ACHN (cell line): ENCODE measurements around the gene HGS.

Source experiments
- DNase-seq: peaks from one replicate; pipeline ENCODE4 v3.0.0-alpha.2; 2015
- in situ Hi-C: cut with HindIII; loops from 2 replicates; pipeline ENCODE4 v1.10.0; 2017; ENCODE audit warnings: low sequenced_read_pairs, low pct_ligation_motif_present, low pct_unique_long_range_greater_than_20kb

Gene HGS

DNA sequence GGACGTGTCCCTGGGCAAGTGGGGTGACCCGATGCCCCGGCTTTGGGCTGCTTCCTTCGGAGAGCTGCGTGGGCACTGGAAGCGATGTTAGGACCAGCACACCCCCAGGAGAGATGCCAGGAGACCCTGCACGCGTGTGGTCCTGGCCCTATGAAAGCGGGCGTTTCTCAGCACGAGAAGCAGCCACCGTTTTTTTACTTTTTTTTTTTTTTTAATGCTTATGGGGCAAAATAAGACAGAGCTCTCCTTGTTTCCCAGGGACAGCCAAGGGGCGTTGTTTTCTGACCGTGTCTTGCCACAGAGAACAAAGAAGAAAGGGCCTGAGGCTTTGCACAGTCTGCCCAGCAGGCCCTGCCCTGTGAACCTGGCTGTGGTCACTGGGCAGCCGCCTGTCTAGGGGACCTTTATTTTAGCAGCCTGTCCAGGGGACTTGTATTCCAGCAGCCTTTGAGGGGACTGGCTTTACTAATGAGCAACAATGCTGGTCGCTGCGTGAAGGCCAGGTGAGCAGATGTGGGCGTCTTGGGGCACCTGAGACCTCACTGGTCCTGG, 29.3 kb downstream of the HGS start:
- no peak for DNase-seq
- in situ Hi-C loops = no loop called here

DNA sequence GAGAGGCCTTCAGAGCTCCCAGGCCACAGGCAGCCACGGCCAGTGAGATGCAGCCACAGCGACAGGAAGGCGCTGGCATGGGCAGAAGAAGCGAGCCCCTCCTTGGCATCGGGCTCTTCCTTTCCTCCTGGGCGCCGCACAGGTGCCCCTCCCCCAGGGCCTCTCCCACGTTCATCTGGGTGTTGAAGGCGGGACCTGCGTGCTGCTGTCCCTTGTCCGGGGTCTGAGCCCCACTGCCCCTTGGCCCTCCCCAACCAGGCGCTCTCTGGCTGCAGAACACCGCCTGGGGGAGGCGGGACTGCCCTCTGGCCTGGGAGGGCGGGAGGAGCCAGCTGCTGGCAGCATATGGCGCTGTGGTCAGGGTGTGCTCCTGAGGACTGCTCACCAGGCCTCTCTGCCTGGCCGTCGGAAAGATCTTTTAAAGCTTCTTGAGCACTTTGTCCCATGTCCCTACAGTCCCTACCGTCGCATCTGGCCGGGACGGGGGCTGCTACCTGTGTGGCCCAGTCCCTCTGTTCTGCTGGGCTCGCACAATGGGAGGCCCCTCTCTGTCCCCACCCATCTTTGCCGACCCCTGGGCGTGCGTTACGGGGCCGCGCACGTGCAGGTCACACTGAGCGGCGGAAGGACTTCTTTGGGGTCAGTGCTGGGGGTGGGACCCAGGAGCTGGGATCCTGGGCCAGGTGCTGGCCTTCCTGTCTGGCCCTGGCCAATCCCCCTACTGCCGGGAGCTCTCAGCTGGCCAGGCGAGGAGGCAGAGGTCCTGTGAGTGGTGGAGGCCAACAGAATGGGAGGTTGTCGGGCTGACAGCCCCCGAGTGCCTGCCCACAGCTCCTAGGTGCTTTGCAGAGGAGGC, 30.0 kb downstream of the HGS start:
- no peak for DNase-seq
- in situ Hi-C loops = no loop called here

- DNase-seq = no peak
- in situ Hi-C loops = no loop called here
Observed at GRCh38 chr17:81714412-81715106, 30.7 kb downstream of the HGS start.

DNA sequence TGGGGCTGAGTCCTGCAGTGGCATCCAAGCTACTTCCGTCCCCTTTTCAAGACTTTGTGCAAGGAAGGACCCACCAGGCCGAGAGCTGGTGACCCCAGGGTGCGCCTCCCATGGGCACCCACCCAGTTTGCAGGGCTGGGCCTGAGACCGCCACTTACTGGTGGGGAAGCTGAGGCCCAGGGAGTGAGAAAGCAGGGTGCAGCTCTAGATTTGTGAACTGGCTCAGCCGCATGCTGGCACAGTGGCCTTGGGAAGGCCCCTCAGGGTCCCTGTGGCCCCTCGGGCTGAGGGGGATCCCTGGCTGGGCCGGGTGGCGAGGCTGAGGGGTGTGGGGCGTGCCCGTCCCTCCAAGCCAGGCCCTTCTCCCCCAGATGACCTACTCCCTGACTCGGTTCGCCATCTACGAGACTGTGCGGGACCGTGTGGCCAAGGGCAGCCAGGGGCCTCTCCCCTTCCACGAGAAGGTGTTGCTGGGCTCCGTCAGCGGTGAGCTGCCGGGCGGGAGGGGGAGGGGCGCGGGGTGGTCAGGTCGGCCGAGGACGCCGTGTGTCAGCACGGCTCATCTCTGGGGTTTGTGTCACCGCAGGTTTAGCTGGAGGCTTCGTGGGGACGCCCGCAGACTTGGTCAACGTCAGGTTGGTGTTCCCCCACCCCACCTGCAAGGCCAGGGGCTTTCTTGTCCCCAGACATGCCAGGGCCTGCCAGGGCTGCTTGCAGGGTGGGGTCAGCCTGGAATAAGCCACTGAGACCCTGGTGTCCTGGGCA, 31.5 kb downstream of the HGS start:
- in situ Hi-C loops = no loop called here
- no peak for DNase-seq

DNA sequence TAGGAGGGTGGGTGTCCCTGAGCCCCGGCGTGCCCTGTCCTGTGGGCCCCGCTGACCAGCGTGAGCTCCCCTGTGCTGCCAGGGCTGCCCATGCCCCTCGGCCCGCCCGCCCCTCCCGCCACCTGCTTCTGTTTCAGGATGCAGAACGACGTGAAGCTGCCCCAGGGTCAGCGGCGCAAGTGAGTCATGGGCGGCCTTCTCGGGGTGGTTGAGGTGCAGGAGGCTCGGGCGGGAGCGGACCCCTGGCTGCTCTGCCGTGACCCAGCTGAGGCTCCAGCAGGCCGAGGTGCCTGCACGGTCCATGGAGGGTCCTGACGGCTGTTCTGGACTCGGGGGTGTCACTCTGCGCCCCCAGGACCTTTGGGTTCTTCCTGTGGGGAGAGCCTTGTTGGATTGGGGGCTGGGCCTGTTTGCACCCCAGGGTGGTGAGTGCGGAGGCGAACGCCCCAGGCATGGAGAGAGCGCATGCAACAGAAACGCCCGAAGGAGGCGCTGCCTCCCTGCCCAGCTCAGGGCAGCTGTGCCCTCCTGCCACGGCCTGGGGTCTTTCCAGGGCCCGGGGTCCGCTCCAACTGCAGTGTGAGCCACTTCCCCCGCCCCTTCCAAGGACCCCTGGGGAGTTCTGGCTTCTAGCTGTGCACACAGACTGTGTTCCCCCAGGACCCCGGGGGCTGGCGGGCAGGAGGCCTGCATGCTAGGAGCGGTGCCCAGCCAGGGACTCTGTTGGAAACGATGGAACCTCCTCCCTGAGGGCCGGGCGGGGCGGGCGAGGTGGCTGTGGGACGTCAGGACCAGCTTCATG, 32.3 kb downstream of the HGS start:
- DNase-seq = no peak
- in situ Hi-C loops = no loop called here

- in situ Hi-C loops = no loop called here
Observed at GRCh38 chr17:81716674-81716996, 32.8 kb downstream of the HGS start.

DNA sequence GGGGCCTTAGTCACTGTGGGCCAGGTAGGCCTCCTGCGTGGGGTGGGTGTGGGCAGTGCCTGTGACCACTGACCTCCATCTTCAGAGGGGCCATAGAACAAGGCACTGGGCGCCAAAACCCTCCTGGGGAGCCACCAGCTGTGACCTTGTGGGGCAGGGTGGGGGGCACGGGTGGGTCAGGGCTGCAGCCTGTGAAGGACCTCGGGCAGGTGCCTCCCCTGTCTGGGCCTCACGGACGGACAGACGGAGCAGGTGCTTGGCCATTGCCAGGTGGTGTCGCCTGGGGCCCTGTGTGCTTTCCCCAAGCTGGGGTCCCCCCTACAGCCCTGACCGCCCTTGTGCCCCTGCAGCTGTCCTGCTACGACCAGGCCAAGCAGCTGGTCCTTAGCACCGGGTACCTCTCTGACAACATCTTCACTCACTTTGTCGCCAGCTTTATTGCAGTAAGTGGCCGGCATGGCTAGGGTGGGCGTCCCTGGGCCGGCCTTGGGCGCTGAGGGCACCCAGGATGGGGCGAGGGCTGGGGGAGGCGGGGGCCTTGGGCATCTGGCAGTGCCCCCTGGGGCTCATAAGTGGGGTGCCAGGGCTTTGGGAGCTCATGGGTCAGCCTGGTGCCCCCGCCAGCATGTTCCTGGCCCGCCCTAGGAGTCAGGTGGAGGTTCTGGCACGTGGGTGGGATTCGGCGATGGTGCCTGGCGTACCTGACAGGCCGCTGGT, 33.4 kb downstream of the HGS start:
- in situ Hi-C loops = no loop called here
- no peak for DNase-seq

More at GRCh38 chr17:81716674-81716996, 32.8 kb downstream of the HGS start:
- DNase-seq = no peak

- DNase-seq = no peak
- in situ Hi-C loops = no loop called here
Observed at GRCh38 chr17:81717766-81718089, 33.9 kb downstream of the HGS start.

GRCh38 chr17:81719410-81720266, 35.8 kb downstream of the HGS start:
- no peak for DNase-seq
- in situ Hi-C loops = no loop called here

DNA sequence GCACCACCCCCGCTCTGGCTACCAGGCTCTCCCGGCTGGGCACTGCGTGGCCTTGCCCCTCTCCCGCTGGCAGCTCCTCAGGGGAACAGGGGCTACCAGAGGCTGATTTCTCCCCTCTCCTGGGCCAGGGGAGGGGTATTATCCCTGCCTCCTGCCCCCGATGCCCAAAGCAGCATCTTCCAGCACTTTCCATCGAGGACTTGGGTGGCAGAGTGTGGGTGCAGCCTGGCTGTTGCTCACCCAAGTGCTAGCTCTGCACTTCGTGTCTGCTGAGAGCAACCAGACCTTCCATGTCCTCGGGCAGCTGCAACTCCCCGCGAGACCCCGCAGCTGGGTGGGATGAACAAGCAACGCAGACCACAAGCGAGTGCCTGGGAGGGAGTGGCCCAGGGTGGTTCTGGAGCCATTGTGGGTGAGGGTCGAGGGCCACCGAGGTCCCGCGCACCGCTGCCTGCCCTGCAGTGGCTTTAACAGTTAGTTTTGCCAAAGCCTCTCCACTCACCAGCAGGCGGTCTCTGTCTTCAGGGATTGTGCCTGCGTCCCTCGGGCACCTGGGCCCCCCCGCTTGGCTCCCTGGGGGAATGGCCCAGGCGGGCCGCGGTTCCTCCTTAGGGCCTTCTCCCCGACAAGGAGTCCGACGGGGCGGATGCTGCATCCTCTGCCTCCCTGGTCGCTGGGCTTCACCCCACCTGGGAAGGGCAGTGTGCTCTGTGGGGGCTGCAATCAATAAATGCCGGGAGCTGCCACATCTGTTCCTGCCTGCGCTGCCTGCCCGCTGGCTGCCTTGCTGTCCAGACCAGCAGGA, 36.7 kb downstream of the HGS start:
- in situ Hi-C loops = no loop called here
- DNase-seq = no peak

GRCh38 chr17:81722184-81723120, 38.6 kb downstream of the HGS start:
- peak; percentile 72 for DNase-seq
- in situ Hi-C loops = no loop called here

GRCh38 chr17:81723651-81724209, 39.9 kb downstream of the HGS start:
- in situ Hi-C loops = no loop called here
- DNase-seq = no peak

DNA sequence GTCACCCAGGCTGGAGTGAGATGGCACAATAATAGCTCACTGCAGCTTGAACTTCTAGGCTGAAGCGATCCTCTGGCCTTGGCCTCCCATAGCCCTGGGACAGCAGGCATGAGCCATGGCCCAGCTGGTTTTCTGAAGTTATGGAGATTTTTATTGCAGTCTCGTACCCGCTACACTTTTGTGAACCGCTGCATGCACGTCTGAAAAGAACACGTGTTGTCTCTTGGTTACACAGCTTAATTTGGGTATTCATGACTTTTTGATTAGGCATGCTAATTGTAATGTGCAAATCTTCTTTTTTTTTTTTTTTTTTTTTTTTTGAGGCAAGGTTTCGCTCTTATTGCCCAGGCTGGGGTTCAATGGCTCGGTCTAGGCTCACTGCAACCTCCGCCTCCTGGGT, 41.6 kb downstream of the HGS start:
- in situ Hi-C loops = no loop called here
- no peak for DNase-seq

DNA sequence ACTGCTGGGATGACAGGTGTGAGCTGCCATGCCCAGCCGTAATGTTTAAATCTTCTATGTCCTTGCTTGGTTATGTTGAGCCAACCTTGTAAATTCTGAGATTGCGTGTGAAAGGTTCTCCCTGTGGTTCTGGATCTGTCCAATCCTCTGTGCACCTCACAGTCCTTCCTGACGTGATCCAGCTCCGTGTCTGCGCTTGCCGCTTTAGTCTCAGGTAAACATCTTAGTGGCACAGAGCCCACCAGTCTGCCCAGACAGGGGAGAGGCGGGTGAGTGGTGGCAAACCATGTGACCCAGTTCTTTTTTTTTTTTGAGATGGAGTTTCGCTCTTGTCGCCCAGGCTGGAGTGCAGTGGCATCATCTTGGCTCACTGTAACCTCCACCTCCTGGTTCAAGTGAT, 42.2 kb downstream of the HGS start:
- DNase-seq = no peak
- in situ Hi-C loops = no loop called here

DNA sequence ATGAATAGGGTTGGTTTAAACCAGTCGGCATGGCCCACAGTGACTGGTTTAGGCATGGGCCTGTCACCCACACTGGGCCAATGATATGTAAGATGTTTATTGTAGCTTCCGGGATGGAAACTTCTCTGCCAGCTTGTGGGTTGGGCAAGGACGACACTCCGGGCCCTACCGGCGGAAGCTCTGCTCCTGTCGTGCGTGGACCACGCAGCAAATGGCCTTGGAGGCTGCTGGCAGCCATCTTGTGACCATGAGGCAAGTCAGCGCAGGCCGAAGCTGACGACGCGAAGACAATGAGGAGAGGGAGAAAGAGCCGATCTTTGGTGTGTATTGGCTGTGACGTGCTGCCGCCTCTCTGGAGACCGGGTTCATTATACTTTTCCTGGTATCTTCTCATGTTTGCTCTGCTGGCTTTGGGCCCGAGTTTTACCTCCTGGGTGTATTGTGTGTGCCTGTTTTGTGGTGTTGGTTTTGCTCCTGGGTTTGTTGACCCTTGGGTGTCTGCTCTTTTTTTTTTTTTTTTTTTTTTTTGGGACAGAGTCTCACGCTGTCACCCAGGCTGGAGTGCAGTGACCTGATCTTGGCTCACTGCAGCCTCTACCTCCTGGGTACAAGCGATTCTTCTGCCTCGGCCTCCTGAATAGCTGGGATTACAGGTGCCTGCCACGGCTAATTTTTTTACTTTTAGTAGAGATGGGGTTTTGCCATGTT, 43.7 kb downstream of the HGS start:
- no peak for DNase-seq
- in situ Hi-C loops = no loop called here
